GM18507 (cell line): ENCODE data around the gene PALD1.

Source experiments
- DNase-seq: peaks from one replicate; pipeline ENCODE4 v3.0.0; 2011; ENCODE audit warnings: low read depth; ENCODE audit not compliant: insufficient read length; ENCODE audit errors: extremely low spot score
- FAIRE-seq: peaks from 2 replicates; lab custom pipeline; 2011; peaks lifted over from hg19 to GRCh38; lab: Jason Lieb, UNC

PALD1 gene

GRCh38 chr10:70500812-70501301 lies 22.3 kb downstream of the PALD1 start:
- no peak for FAIRE-seq
- no peak for DNase-seq

- DNase-seq: no peak
- no peak for FAIRE-seq
Measured at GRCh38 chr10:70502406-70502805, 23.8 kb downstream of the PALD1 start.

GRCh38 chr10:70503776-70504175 lies 25.2 kb downstream of the PALD1 start:
- DNase-seq (no peak), FAIRE-seq (no peak)

GRCh38 chr10:70504521-70505358 lies 26.2 kb downstream of the PALD1 start:
- no peak for DNase-seq
- FAIRE-seq: no peak

- FAIRE-seq: no peak
- DNase-seq: no peak
Measured at GRCh38 chr10:70505908-70506307, 27.3 kb downstream of the PALD1 start.

GRCh38 chr10:70507966-70508365 lies 29.4 kb downstream of the PALD1 start:
- FAIRE-seq (no peak), DNase-seq (no peak)

GRCh38 chr10:70508912-70509756 lies 30.6 kb downstream of the PALD1 start:
- FAIRE-seq (no peak), DNase-seq (no peak)

GRCh38 chr10:70509757-70510147 lies 31.2 kb downstream of the PALD1 start:
- no peak for DNase-seq
- no peak for FAIRE-seq

GRCh38 chr10:70510453-70510852 lies 31.9 kb downstream of the PALD1 start:
- FAIRE-seq: no peak
- DNase-seq: no peak

- no peak for DNase-seq
- FAIRE-seq: no peak
Measured at GRCh38 chr10:70510904-70511303, 32.3 kb downstream of the PALD1 start.

GRCh38 chr10:70512149-70512639 lies 33.6 kb downstream of the PALD1 start:
- FAIRE-seq: no peak
- no peak for DNase-seq

- DNase-seq (peak; percentile 80), FAIRE-seq (peak; percentile 99)
Measured at GRCh38 chr10:70513848-70514309, 35.3 kb downstream of the PALD1 start.

GRCh38 chr10:70514591-70514990 lies 36.0 kb downstream of the PALD1 start:
- no peak for FAIRE-seq
- DNase-seq: no peak

GRCh38 chr10:70515035-70515667 lies 36.6 kb downstream of the PALD1 start:
- DNase-seq: no peak
- no peak for FAIRE-seq

GRCh38 chr10:70518695-70519094 lies 40.1 kb downstream of the PALD1 start:
- FAIRE-seq: no peak
- no peak for DNase-seq

GRCh38 chr10:70523057-70523456 lies 44.5 kb downstream of the PALD1 start:
- DNase-seq (no peak), FAIRE-seq (no peak)

GRCh38 chr10:70523549-70523948 lies 45.0 kb downstream of the PALD1 start:
- FAIRE-seq: no peak

GRCh38 chr10:70528314-70528713 lies 49.7 kb downstream of the PALD1 start:
- FAIRE-seq (no peak), DNase-seq (no peak)

More at GRCh38 chr10:70523549-70523948, 45.0 kb downstream of the PALD1 start:
- DNase-seq: no peak

GRCh38 chr10:70528741-70529362 lies 50.3 kb downstream of the PALD1 start:
- peak; percentile 74 for FAIRE-seq
- DNase-seq: no peak
